NCI-H510A treated with DMSO at 0.1 percent for 48 hours (cell line): Measurements from ENCODE around the gene RAPGEF6.
"Not testable (repeated sequence)": the region's sequence is repeated elsewhere in the genome, so short reads cannot be mapped to it uniquely, and the experiment has no call there.

Experiments used
- DNase-seq: peaks from one replicate; lab custom pipeline; 2025; lab: John Stamatoyannopoulos, UW

The RAPGEF6 gene

GRCh38 chr5:131634996-131635683, at the start of gene RAPGEF6:
Gene RAPGEF6, minus strand, starts transcription at chr5:131635229. Its CDS starts 199 bp downstream, at chr5:131635030.
- DNase-seq, result peak; percentile 94

- DNase-seq, result no peak
Observed at GRCh38 chr5:131684595-131684994, 49.6 kb upstream of the RAPGEF6 start.

- no peak for DNase-seq
Observed at GRCh38 chr5:131684051-131684450, 49.0 kb upstream of the RAPGEF6 start.

GRCh38 chr5:131682826-131683225, 47.8 kb upstream of the RAPGEF6 start:
- no peak for DNase-seq

GRCh38 chr5:131682175-131682574, 47.1 kb upstream of the RAPGEF6 start:
- no peak for DNase-seq

- DNase-seq, result no peak
Observed at GRCh38 chr5:131679911-131680310, 44.9 kb upstream of the RAPGEF6 start.

- not testable (repeated sequence) for DNase-seq
Observed at GRCh38 chr5:131678273-131678672, 43.2 kb upstream of the RAPGEF6 start.

GRCh38 chr5:131677115-131677514, 42.1 kb upstream of the RAPGEF6 start:
- no peak for DNase-seq

- no peak for DNase-seq
Observed at GRCh38 chr5:131672776-131673175, 37.7 kb upstream of the RAPGEF6 start.

- no peak for DNase-seq
Observed at GRCh38 chr5:131671994-131672655, 37.1 kb upstream of the RAPGEF6 start.

- DNase-seq, result no peak
Observed at GRCh38 chr5:131671409-131671808, 36.4 kb upstream of the RAPGEF6 start.

GRCh38 chr5:131664929-131665328, 29.9 kb upstream of the RAPGEF6 start:
- no peak for DNase-seq

- DNase-seq, result no peak
Observed at GRCh38 chr5:131661933-131662332, 26.9 kb upstream of the RAPGEF6 start.

GRCh38 chr5:131659841-131660240, 24.8 kb upstream of the RAPGEF6 start:
- no peak for DNase-seq

GRCh38 chr5:131659290-131659689, 24.3 kb upstream of the RAPGEF6 start:
- DNase-seq, result no peak

- DNase-seq, result no peak
Observed at GRCh38 chr5:131654776-131655175, 19.7 kb upstream of the RAPGEF6 start.

- no peak for DNase-seq
Observed at GRCh38 chr5:131654309-131654708, 19.3 kb upstream of the RAPGEF6 start.

GRCh38 chr5:131649161-131649560, 14.1 kb upstream of the RAPGEF6 start:
- no peak for DNase-seq

GRCh38 chr5:131647048-131647769, 12.2 kb upstream of the RAPGEF6 start:
- no peak for DNase-seq

- DNase-seq, result no peak
Observed at GRCh38 chr5:131644822-131645221, 9.8 kb upstream of the RAPGEF6 start.

- DNase-seq, result no peak
Observed at GRCh38 chr5:131644370-131644769, 9.3 kb upstream of the RAPGEF6 start.

GRCh38 chr5:131641494-131641893, 6.5 kb upstream of the RAPGEF6 start:
- DNase-seq, result no peak
